ENCODE measurements around the gene ESR1.

DNA sequence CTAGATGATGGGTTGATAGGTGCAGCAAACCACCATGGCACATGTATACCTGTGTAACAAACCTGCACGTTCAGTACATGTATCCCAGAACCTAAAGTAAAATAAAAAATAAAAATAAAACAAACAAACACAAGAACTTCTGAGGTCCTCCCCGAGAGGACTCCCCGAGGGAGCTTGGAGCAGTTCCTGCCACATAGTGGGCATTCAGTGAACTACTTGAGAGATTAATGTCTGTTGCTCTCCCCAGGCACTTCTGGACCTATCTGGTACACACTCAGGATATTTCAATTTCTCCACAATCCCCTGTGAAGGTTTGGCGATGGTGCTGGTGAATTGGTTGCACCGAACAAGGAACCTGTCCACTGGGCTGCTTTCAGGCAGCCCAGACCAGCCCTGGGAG, 311.2 kb downstream of the ESR1 start:
- peak in 1 of 2 donors; percentile 28 for TF ChIP-seq CTCF (conservative IDR thresholded peaks at IDR 0.05 in 1 of 2, IDR thresholded peaks at IDR 0.05 in 1 of 2; ENCODE audit: extremely low read depth in 1 of 2, insufficient read depth in 1 of 2, low read depth in 1 of 2, low read length in 2 of 2)
- TF ChIP-seq EZH2 (IDR thresholded peaks at IDR 0.05; ENCODE audit: borderline replicate concordance, low read length) = no peak
